Nephron (organoid): ENCODE data around the gene PKD1L1.

Experiments used
- H3K27ac Mint-ChIP-seq, 3 experiments: 2 replicates each; pipeline ENCODE4 v1.8.0; 2020; ENCODE audit warnings: mixed read lengths in 3 of 3, mild to moderate bottlenecking in 2 of 3, moderate library complexity in 1 of 3
- H3K27me3 Mint-ChIP-seq: 2 replicates; pipeline ENCODE4 v1.8.0; 2021; ENCODE audit warnings: low read depth, mild to moderate bottlenecking, moderate library complexity, mixed read lengths
- H3K36me3 Mint-ChIP-seq: 2 replicates; pipeline ENCODE4 v1.8.0; 2020; ENCODE audit warnings: low read depth, mixed read lengths
- H3K4me1 Mint-ChIP-seq: 2 replicates; pipeline ENCODE4 v1.8.0; 2020; ENCODE audit warnings: mixed read lengths
- H3K4me3 Mint-ChIP-seq, 3 experiments: 2 replicates each; pipeline ENCODE4 v1.8.0; 2020; ENCODE audit warnings: mild to moderate bottlenecking in 3 of 3, mixed read lengths in 3 of 3, moderate library complexity in 2 of 3
- H3K9me3 Mint-ChIP-seq: 2 replicates; pipeline ENCODE4 v1.8.0; 2020; ENCODE audit warnings: mixed read lengths
- TF ChIP-seq, protein P1 (sequence below), 3 experiments: fragments of 200-600 bp; sonication (generic); IDR thresholded peaks; one replicate each; pipeline ENCODE4 v1.5.0; 2021; ENCODE audit warnings: antibody characterized with exemption in 3 of 3; ENCODE audit not compliant: unreplicated experiment in 3 of 3

The PKD1L1 gene

DNA sequence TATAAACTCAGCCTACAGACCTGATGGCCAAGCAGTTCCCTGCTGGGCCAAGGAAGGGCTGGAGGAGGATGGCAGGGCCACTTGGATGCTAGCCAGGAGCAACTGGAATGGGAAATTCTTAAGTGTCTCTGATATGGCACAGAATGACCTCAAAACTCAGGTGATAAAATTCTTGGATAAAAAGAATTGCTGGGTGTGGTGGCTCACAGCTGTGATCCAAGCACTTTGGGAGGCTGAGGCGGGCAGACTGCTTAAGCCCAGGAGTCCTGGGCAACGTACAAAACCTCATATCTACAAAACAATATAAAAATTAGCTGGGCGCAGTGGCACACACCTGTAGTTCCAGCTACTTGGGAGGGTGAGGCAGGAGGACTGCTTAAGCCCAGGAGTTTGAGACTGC lies 14.0 kb upstream of the PKD1L1 start:
- Mint-ChIP-seq H3K9me3 (peaks cover 6% of the 10 kb centered on the region), H3K4me3 (no peak overlapping the region), H3K36me3 (peaks cover 78% of the 10 kb centered on the region), H3K4me1 (no peaks in the 10 kb centered on the region), H3K27ac (no peak overlapping the region), H3K27me3 (no peaks in the 10 kb centered on the region)
- TF ChIP-seq, protein P1, sequence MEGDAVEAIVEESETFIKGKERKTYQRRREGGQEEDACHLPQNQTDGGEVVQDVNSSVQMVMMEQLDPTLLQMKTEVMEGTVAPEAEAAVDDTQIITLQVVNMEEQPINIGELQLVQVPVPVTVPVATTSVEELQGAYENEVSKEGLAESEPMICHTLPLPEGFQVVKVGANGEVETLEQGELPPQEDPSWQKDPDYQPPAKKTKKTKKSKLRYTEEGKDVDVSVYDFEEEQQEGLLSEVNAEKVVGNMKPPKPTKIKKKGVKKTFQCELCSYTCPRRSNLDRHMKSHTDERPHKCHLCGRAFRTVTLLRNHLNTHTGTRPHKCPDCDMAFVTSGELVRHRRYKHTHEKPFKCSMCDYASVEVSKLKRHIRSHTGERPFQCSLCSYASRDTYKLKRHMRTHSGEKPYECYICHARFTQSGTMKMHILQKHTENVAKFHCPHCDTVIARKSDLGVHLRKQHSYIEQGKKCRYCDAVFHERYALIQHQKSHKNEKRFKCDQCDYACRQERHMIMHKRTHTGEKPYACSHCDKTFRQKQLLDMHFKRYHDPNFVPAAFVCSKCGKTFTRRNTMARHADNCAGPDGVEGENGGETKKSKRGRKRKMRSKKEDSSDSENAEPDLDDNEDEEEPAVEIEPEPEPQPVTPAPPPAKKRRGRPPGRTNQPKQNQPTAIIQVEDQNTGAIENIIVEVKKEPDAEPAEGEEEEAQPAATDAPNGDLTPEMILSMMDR (IDR thresholded peaks at IDR 0.05; ENCODE audit: unreplicated experiment in 3 of 3), result no peak

DNA sequence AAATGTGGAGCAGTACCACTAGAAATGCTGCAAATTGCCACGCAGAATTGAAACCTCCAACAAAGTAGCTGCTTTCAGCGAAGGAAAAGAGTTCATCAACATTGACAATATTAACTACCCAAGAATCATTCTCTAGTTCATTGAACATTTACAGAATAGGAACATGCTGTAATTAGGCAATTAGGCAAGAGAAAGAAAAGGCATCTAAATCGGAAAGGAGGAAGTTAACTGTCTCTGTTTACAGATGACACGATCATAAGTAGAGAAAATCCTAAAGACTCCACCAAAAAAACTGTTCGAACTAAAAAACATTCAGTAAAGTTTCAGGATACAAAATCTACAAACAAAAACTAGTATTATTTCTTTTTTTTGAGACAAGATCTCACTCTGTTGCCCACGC lies 8.9 kb upstream of the PKD1L1 start:
- H3K9me3 Mint-ChIP-seq, result peaks cover 9% of the 10 kb centered on the region
- H3K36me3 Mint-ChIP-seq, result peaks cover 59% of the 10 kb centered on the region
- H3K27me3 Mint-ChIP-seq, result no peaks in the 10 kb centered on the region
- H3K27ac Mint-ChIP-seq, result no peak overlapping the region
- H3K4me3 Mint-ChIP-seq, result no peak overlapping the region
- H3K4me1 Mint-ChIP-seq, result peaks cover 5% of the 10 kb centered on the region
- TF ChIP-seq, protein P1 (IDR thresholded peaks at IDR 0.05; ENCODE audit: unreplicated experiment in 3 of 3), result no peak

DNA sequence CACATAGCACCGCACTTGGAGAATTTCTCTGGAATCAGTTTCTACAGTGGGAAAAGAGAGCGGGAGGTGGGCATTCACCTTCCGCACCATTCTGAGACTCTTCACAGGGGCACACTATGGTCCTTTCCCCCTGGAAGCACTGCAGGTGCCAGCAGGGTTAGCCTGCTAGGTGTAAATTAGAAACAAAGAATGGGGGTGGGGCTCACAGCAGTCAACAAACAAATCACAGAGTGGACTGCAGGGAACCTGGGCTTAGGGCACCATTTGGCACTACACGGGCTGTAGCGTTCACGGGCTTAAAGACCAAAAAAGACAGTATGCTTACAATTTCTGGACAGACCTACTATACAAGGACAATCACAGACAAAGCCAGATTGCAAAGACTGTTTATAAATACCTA lies 8.0 kb upstream of the PKD1L1 start:
- Mint-ChIP-seq H3K9me3 (peaks cover 9% of the 10 kb centered on the region), H3K4me1 (peaks cover 5% of the 10 kb centered on the region), H3K4me3 (no peak overlapping the region), H3K27me3 (no peaks in the 10 kb centered on the region), H3K27ac (no peak overlapping the region), H3K36me3 (peaks cover 50% of the 10 kb centered on the region)
- TF ChIP-seq, protein P1 (IDR thresholded peaks at IDR 0.05; ENCODE audit: unreplicated experiment in 3 of 3), result no peak

DNA sequence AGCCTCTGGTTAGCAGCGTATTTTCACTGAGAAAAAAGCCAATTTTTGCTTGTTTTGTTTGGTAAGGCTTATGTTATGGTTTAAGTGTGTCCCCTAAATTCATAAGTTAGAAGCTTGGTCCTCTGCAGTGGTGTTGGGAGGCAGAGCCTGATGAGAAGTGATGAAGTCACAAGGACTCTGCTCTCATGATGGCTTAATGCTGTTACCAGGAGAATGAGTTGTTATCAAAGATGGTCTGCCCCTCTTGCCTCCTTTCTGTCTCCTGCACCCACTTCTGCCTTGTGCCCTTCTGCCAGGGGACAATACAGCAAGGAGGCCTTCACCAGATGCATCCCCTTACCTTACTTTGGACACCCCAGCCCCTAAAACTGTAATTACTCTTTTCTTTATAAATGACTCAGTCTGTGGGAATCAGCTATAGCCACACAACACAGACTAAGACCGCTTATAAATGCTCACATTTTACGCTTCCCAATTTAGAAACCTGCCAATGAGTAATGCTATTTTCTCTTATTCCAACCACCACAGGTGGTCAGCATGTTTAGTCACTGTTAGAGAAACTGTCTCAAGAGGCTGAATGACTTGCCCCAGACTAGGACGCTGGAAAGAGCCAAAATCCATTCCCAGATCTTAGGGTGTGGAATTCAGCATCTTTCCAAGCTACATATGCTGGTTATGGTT lies 6.1 kb upstream of the PKD1L1 start:
- H3K4me3 Mint-ChIP-seq, result no peak overlapping the region
- peaks cover 42% of the 10 kb centered on the region for H3K36me3 Mint-ChIP-seq
- H3K4me1 Mint-ChIP-seq, result peaks cover 5% of the 10 kb centered on the region
- TF ChIP-seq, protein P1 (IDR thresholded peaks at IDR 0.05; ENCODE audit: unreplicated experiment in 3 of 3), result no peak
- H3K27ac Mint-ChIP-seq, result no peak overlapping the region
- no peaks in the 10 kb centered on the region for H3K27me3 Mint-ChIP-seq
- H3K9me3 Mint-ChIP-seq, result peaks cover 9% of the 10 kb centered on the region

DNA sequence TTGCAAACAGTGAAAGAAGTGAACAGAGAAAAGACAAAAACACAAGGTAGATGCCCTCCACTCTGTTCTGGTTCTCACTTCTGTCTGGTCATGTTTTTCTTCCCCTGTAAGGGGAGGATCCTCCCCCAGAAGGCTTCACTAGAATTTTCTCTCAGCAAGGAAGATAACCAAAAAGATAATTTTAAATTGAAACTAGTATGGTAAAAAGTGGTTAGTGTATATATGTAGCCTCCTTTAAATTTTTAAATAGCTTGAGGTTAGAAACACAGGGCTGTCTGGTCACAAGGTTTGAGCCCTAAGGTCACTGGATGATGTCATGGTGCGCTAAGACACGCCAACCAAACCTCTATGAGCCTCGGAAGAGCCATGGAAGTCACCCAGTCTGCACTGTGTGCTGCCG lies 5.6 kb upstream of the PKD1L1 start:
- Mint-ChIP-seq H3K4me1 (peaks cover 5% of the 10 kb centered on the region), H3K4me3 (no peak overlapping the region), H3K27me3 (no peaks in the 10 kb centered on the region), H3K36me3 (peaks cover 42% of the 10 kb centered on the region), H3K27ac (no peak overlapping the region), H3K9me3 (peaks cover 9% of the 10 kb centered on the region)
- TF ChIP-seq, protein P1 (IDR thresholded peaks at IDR 0.05; ENCODE audit: unreplicated experiment in 3 of 3), result no peak

DNA sequence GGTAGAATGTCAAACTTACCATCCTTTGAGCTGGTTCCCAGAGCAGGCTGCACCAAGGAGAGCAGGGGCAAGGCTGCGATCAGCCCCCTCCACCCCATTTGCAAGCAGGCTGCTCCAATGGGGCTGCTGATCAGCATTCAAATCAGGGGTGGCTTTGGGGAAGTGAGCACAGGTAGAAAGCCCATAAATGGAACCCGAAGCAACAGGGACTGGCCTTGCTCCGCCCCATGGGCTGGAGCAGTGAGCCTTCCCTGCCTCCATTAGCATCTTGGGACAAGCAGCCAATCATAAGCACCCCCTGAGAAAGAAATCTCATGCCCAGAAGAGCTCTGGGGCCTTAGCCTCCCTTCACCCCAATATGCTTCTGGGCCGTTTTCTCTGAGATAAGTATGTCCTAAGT lies 4.0 kb upstream of the PKD1L1 start:
- Mint-ChIP-seq H3K4me1 (peaks cover 5% of the 10 kb centered on the region), H3K27me3 (no peaks in the 10 kb centered on the region), H3K4me3 (no peak overlapping the region), H3K9me3 (peaks cover 3% of the 10 kb centered on the region), H3K27ac (no peak overlapping the region), H3K36me3 (peaks cover 27% of the 10 kb centered on the region)
- TF ChIP-seq, protein P1 (IDR thresholded peaks at IDR 0.05; ENCODE audit: unreplicated experiment in 3 of 3), result no peak
